GM20000 (cell line): Measurements from ENCODE around the gene NME7.
"Not testable (repeated sequence)": the region's sequence is repeated elsewhere in the genome, so short reads cannot be mapped to it uniquely, and the experiment has no call there.

Experiments used
- DNase-seq: peaks from one replicate; pipeline ENCODE4 v3.0.0; 2012; ENCODE audit warnings: low spot score
- CTCF ChIP-seq: IDR thresholded peaks from 2 replicates; pipeline ENCODE4 v1.5.1; 2012; ENCODE audit warnings: mild to moderate bottlenecking, control low read depth; ENCODE audit errors: extremely low read depth, missing control alignments

The NME7 gene

GRCh38 chr1:169367686-169368405 is at the start of gene NME7, which contains the start of gene BLZF1:
NME7 (minus strand) TSS chr1:169367797; CDS start chr1:169367710, 87 bp downstream.
BLZF1 (plus strand) TSS chr1:169368195; CDS start chr1:169369523, 1,328 bp downstream.
- TF ChIP-seq CTCF, result no peak
- peak; percentile 89 for DNase-seq

GRCh38 chr1:169414952-169415351 is 47.4 kb upstream of the NME7 start:
- TF ChIP-seq CTCF, result no peak
- DNase-seq, result no peak

- not testable (repeated sequence) for DNase-seq
These were observed 40.7 kb upstream of the NME7 start for GRCh38 chr1:169408340-169408739.

- not testable (repeated sequence) for DNase-seq
These were observed 35.0 kb upstream of the NME7 start for GRCh38 chr1:169402578-169402977.

GRCh38 chr1:169395955-169396354 is 28.4 kb upstream of the NME7 start:
- DNase-seq, result no peak
- no peak for TF ChIP-seq CTCF

- no peak for DNase-seq
These were observed 24.8 kb upstream of the NME7 start for GRCh38 chr1:169392406-169392805.

GRCh38 chr1:169390303-169390702 is 22.7 kb upstream of the NME7 start:
- DNase-seq, result peak; percentile 5
- no peak for TF ChIP-seq CTCF

More at GRCh38 chr1:169392406-169392805, 24.8 kb upstream of the NME7 start:
- TF ChIP-seq CTCF, result no peak

GRCh38 chr1:169387399-169387798 is 19.8 kb upstream of the NME7 start:
- no peak for TF ChIP-seq CTCF
- DNase-seq, result no peak
